ENCODE data around the gene NPAP1.
"Not testable (repeated sequence)": the region's sequence is repeated elsewhere in the genome, so short reads cannot be mapped to it uniquely, and the experiment has no call there.

The NPAP1 gene

GRCh38 chr15:24675332-24676144, at the start of gene NPAP1:
NPAP1 (plus strand) TSS chr15:24675775; CDS start chr15:24675868, 93 bp downstream.
- Histone ChIP-seq H3K9me2 (replicated peaks; ENCODE audit: low read depth, low read length) (no peaks in the 10 kb centered on the region), H3K36me3 (ENCODE audit: insufficient read depth, low read length) (no peaks in the 10 kb centered on the region), H3K9ac (ENCODE audit: low read depth, low read length, poor library complexity, severe bottlenecking) (no peak within 1 kb of the TSS), H3K79me2 (ENCODE audit: insufficient read depth, low read length) (no peaks in the 10 kb centered on the region), H3K4me2 (ENCODE audit: low read depth, low read length, poor library complexity, severe bottlenecking) (no peak within 1 kb of the TSS), H3K4me1 (ENCODE audit: insufficient read depth, low read length, poor library complexity, severe bottlenecking) (peaks cover 8% of the 10 kb centered on the region), H3K4me3 (ENCODE audit: low read length, poor library complexity, severe bottlenecking) (no peak within 1 kb of the TSS), H3K9me3 (ENCODE audit: insufficient read depth, low read depth, low read length) (no peaks in the 10 kb centered on the region), H3K27me3 (ENCODE audit: insufficient read depth, low read length, poor library complexity, severe bottlenecking) (no peaks in the 10 kb centered on the region), H2AFZ (ENCODE audit: low read length) (no peak within 1 kb of the TSS), H4K20me1 (ENCODE audit: insufficient read depth, low read length, poor library complexity, severe bottlenecking) (no peaks in the 10 kb centered on the region), H3F3A (ENCODE audit: low read depth) (no peaks in the 10 kb centered on the region)
- no peak for TF ChIP-seq CTCF (conservative IDR thresholded peaks at IDR 0.05; ENCODE audit: low read length)
- no peak for TF ChIP-seq EZH2phosphoT487 (IDR thresholded peaks at IDR 0.05; ENCODE audit: borderline replicate concordance)

GRCh38 chr15:24627443-24627842, 48.1 kb upstream of the NPAP1 start:
- no peaks in the 10 kb centered on the region for H3K4me1 ChIP-seq (ENCODE audit: insufficient read depth, low read length, poor library complexity, severe bottlenecking)
- H3F3A ChIP-seq (ENCODE audit: low read depth) = no peaks in the 10 kb centered on the region
- H3K4me2 ChIP-seq (ENCODE audit: low read depth, low read length, poor library complexity, severe bottlenecking) = no peak overlapping the region
- H3K9me3 ChIP-seq (ENCODE audit: insufficient read depth, low read depth, low read length) = no peaks in the 10 kb centered on the region
- no peaks in the 10 kb centered on the region for H3K36me3 ChIP-seq (ENCODE audit: insufficient read depth, low read length)
- no peaks in the 10 kb centered on the region for H3K9me2 ChIP-seq (replicated peaks; ENCODE audit: low read depth, low read length)
- H2AFZ ChIP-seq (ENCODE audit: low read length) = no peak overlapping the region
- H3K4me3 ChIP-seq (ENCODE audit: low read length, poor library complexity, severe bottlenecking) = no peak overlapping the region
- H3K9ac ChIP-seq (ENCODE audit: low read depth, low read length, poor library complexity, severe bottlenecking) = no peak overlapping the region
- H3K27me3 ChIP-seq (ENCODE audit: insufficient read depth, low read length, poor library complexity, severe bottlenecking) = no peaks in the 10 kb centered on the region
- H4K20me1 ChIP-seq (ENCODE audit: insufficient read depth, low read length, poor library complexity, severe bottlenecking) = no peaks in the 10 kb centered on the region
- no peak for TF ChIP-seq CTCF (conservative IDR thresholded peaks at IDR 0.05; ENCODE audit: low read length)
- no peak for TF ChIP-seq EZH2phosphoT487 (IDR thresholded peaks at IDR 0.05; ENCODE audit: borderline replicate concordance)
- no peaks in the 10 kb centered on the region for H3K79me2 ChIP-seq (ENCODE audit: insufficient read depth, low read length)

- Histone ChIP-seq H3K9me2 (replicated peaks; ENCODE audit: low read depth, low read length) (no peaks in the 10 kb centered on the region), H3K4me3 (ENCODE audit: low read length, poor library complexity, severe bottlenecking) (no peak overlapping the region), H2AFZ (ENCODE audit: low read length) (no peak overlapping the region), H3K79me2 (ENCODE audit: insufficient read depth, low read length) (no peaks in the 10 kb centered on the region), H4K20me1 (ENCODE audit: insufficient read depth, low read length, poor library complexity, severe bottlenecking) (no peaks in the 10 kb centered on the region), H3K27me3 (ENCODE audit: insufficient read depth, low read length, poor library complexity, severe bottlenecking) (no peaks in the 10 kb centered on the region), H3K9ac (ENCODE audit: low read depth, low read length, poor library complexity, severe bottlenecking) (no peak overlapping the region), H3F3A (ENCODE audit: low read depth) (no peaks in the 10 kb centered on the region), H3K4me1 (ENCODE audit: insufficient read depth, low read length, poor library complexity, severe bottlenecking) (no peaks in the 10 kb centered on the region), H3K4me2 (ENCODE audit: low read depth, low read length, poor library complexity, severe bottlenecking) (no peak overlapping the region), H3K9me3 (ENCODE audit: insufficient read depth, low read depth, low read length) (peaks cover 2% of the 10 kb centered on the region; the same call in 1 of the 2 replicates), H3K36me3 (ENCODE audit: insufficient read depth, low read length) (no peaks in the 10 kb centered on the region)
- TF ChIP-seq CTCF (conservative IDR thresholded peaks at IDR 0.05; ENCODE audit: low read length) (no peak), EZH2phosphoT487 (IDR thresholded peaks at IDR 0.05; ENCODE audit: borderline replicate concordance) (no peak)
Observed at GRCh38 chr15:24633082-24633481, 42.5 kb upstream of the NPAP1 start.

- not testable (repeated sequence) for H2AFZ ChIP-seq (ENCODE audit: low read length); H3F3A ChIP-seq (ENCODE audit: low read depth); H3K36me3 ChIP-seq (ENCODE audit: insufficient read depth, low read length); H4K20me1 ChIP-seq (ENCODE audit: insufficient read depth, low read length, poor library complexity, severe bottlenecking); H3K4me2 ChIP-seq (ENCODE audit: low read depth, low read length, poor library complexity, severe bottlenecking); H3K79me2 ChIP-seq (ENCODE audit: insufficient read depth, low read length); H3K9ac ChIP-seq (ENCODE audit: low read depth, low read length, poor library complexity, severe bottlenecking); H3K9me3 ChIP-seq (ENCODE audit: insufficient read depth, low read depth, low read length); H3K9me2 ChIP-seq (replicated peaks; ENCODE audit: low read depth, low read length); H3K27me3 ChIP-seq (ENCODE audit: insufficient read depth, low read length, poor library complexity, severe bottlenecking); H3K4me3 ChIP-seq (ENCODE audit: low read length, poor library complexity, severe bottlenecking); H3K4me1 ChIP-seq (ENCODE audit: insufficient read depth, low read length, poor library complexity, severe bottlenecking)
Observed at GRCh38 chr15:24639412-24639811, 36.2 kb upstream of the NPAP1 start.

All from Loucy (cell line).